Breast epithelium (tissue), 3 donors: ENCODE results near the gene OSBPL6.

Source experiments
- CTCF ChIP-seq, 3 donors: fragments of 450-650 bp; IDR thresholded peaks; one replicate each; pipeline ENCODE4 v1.5.1; 2016 to 2017; ENCODE audit warnings: antibody characterized with exemption in 3 of 3, mild to moderate bottlenecking in 3 of 3, moderate library complexity in 3 of 3
- POLR2A ChIP-seq: fragments of 450-650 bp; IDR thresholded peaks from one replicate; pipeline ENCODE4 v1.6.1; 2016; ENCODE audit warnings: antibody characterized with exemption, mild to moderate bottlenecking, moderate library complexity

GRCh38 chr2:178208336-178208735 is 14.0 kb downstream of the OSBPL6 start:
- TF ChIP-seq CTCF (IDR thresholded peaks at IDR 0.05) = no peak
- no peak for TF ChIP-seq POLR2A
